Upper lobe of left lung (tissue), 4 donors: Measurements from ENCODE around the gene C2CD2L.

Source experiments
- POLR2AphosphoS5 ChIP-seq, 2 donors: sonication (generic); formaldehyde crosslinking; IDR thresholded peaks; one replicate each; pipeline ENCODE4 v1.5.1; 2017; ENCODE audit warnings: antibody characterized with exemption in 2 of 2
- TF ChIP-seq, protein P1 (sequence below), 6 experiments: fragments of 450-650 bp in 4 of 6; fragments of 200-600 bp in 2 of 6; sonication (generic) in 2 of 6; IDR thresholded peaks; one replicate each; pipeline ENCODE4 v1.5.1; 2016 to 2019; ENCODE audit warnings: antibody characterized with exemption in 6 of 6

DNA sequence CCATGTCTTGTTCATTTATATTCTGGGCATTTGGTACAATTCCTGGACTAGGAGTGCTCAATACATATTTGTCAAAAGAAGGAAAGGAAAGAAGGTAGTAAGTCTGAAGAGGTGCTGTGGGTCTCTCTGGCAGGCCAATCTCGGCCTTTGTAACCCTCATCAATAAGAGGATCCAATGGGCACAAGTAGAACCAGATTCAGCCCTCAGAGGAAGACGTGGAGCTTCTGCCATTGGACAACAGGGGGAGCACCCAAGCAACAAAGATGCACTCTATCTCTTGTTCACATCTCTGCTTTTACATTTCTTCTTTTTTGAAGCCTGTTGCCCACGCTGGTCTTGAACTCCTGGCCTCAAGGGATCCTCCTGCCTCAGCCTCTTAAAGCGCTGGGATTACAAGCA lies 41.8 kb upstream of the C2CD2L start:
- TF ChIP-seq POLR2AphosphoS5 (IDR thresholded peaks at IDR 0.05), result no peak
- TF ChIP-seq, protein P1, sequence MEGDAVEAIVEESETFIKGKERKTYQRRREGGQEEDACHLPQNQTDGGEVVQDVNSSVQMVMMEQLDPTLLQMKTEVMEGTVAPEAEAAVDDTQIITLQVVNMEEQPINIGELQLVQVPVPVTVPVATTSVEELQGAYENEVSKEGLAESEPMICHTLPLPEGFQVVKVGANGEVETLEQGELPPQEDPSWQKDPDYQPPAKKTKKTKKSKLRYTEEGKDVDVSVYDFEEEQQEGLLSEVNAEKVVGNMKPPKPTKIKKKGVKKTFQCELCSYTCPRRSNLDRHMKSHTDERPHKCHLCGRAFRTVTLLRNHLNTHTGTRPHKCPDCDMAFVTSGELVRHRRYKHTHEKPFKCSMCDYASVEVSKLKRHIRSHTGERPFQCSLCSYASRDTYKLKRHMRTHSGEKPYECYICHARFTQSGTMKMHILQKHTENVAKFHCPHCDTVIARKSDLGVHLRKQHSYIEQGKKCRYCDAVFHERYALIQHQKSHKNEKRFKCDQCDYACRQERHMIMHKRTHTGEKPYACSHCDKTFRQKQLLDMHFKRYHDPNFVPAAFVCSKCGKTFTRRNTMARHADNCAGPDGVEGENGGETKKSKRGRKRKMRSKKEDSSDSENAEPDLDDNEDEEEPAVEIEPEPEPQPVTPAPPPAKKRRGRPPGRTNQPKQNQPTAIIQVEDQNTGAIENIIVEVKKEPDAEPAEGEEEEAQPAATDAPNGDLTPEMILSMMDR (IDR thresholded peaks at IDR 0.05), result no peak
